Activated CD8-positive, alpha-beta T cell treated with anti-CD3 and anti-CD28 coated beads for 36 hours (primary cell): ENCODE results near the gene DGKG. TPM values are rescaled to one million over a fixed set of nuclear protein-coding genes. Genes with fewer than 3 reads are reported as not detected.

Experiments
- ATAC-seq: fragments of 200-7000 bp; cut with Tn5 transposase; one replicate; pipeline ENCODE4 v1.10.0; 2021; ENCODE audit warnings: mild to moderate bottlenecking, moderate library complexity
- CTCF ChIA-PET: fragments of 350-600 bp; sonication (Branson Sonifier 250); formaldehyde crosslinking; loops from one replicate; lab custom pipeline; 2021; ENCODE audit warnings: antibody characterized with exemption; lab: Charles Lee
- POLR2A ChIA-PET: fragments of 350-600 bp; sonication (Branson Sonifier 250); formaldehyde crosslinking; loops from one replicate; lab custom pipeline; 2021; ENCODE audit warnings: antibody characterized with exemption; lab: Charles Lee
- DNase-seq: peaks from one replicate; pipeline ENCODE4 v3.0.0-alpha.2; 2020
- H3K27ac Mint-ChIP-seq: one replicate; pipeline ENCODE4 v1.8.0; 2021; ENCODE audit warnings: mild to moderate bottlenecking, mixed read lengths
- H3K27me3 Mint-ChIP-seq: one replicate; pipeline ENCODE4 v1.8.0; 2021; ENCODE audit warnings: mixed read lengths
- H3K36me3 Mint-ChIP-seq: one replicate; pipeline ENCODE4 v1.8.0; 2021; ENCODE audit warnings: low read depth, mixed read lengths
- H3K4me1 Mint-ChIP-seq: one replicate; pipeline ENCODE4 v1.8.0; 2021; ENCODE audit warnings: low read depth, mixed read lengths
- H3K4me3 Mint-ChIP-seq: one replicate; pipeline ENCODE4 v1.8.0; 2021; ENCODE audit warnings: mild to moderate bottlenecking, moderate library complexity, mixed read lengths
- H3K9me3 Mint-ChIP-seq: one replicate; pipeline ENCODE4 v1.8.0; 2021; ENCODE audit warnings: mixed read lengths
- intact Hi-C: fragments of 100-400 bp; cut with micrococcal nuclease; formaldehyde crosslinking; loops from one replicate; pipeline ENCODE4 v1.10.0; 2022
- total RNA-seq, 2 experiments: library from RNA; stranded (reverse); gene quantifications; one replicate each; pipeline ENCODE4 v1.2.3, GENCODE V29; 2021
- TF ChIP-seq, protein P1 (sequence below): fragments of 200-600 bp; IDR thresholded peaks from one replicate; pipeline ENCODE4 v1.8.0; 2022; ENCODE audit warnings: antibody characterized with exemption, mild to moderate bottlenecking

DGKG gene
- total RNA-seq, 2 experiments from 2014 or later: 0.18 to 0.36 TPM

DNA sequence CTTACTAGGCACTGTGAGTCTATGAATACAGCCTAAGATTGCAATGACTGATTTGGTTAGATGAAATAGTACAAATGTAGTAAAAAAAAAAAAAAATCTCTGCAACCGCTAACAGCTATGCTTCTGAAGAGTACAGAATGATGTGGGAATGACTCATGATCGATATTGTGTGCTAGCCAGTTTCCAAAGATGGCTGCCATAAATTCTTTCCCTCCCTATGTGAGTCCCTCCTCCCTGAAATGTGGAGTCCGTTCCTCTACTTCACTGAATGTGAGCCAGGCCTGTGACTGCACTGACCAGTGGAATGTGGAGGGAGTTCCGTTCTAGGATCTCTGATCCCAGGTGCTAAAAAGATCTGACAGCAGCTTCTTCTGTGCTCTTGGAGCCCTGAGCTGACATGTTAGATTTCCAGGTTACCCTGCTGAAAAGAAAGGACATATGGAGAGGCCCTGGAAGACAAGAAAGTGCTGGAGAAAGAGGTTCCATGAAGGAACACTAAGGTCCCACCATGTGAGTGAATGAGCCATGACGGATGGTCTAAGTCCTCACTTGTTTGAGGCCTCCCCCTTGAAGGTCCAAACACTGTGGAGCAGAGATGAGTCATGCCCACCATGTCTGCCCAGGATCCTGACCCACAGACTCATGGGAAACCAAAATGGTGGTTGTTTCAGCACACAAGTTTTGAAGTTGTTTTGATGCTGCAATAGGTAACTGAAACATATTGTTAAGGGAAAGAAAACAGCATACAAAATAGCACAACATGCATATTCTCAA lies 46.3 kb downstream of the DGKG start:
- intact Hi-C loops: no loop called here
- Mint-ChIP-seq H3K4me1 (no peaks in the 10 kb centered on the region), H3K27ac (no peak overlapping the region), H3K4me3 (no peak overlapping the region), H3K36me3 (no peaks in the 10 kb centered on the region), H3K9me3 (no peaks in the 10 kb centered on the region), H3K27me3 (peaks cover 2% of the 10 kb centered on the region)
- ATAC-seq (no peak), DNase-seq (no peak)
- ChIA-PET POLR2A (no interaction called here), CTCF (no interaction called here)
- TF ChIP-seq, protein P1, sequence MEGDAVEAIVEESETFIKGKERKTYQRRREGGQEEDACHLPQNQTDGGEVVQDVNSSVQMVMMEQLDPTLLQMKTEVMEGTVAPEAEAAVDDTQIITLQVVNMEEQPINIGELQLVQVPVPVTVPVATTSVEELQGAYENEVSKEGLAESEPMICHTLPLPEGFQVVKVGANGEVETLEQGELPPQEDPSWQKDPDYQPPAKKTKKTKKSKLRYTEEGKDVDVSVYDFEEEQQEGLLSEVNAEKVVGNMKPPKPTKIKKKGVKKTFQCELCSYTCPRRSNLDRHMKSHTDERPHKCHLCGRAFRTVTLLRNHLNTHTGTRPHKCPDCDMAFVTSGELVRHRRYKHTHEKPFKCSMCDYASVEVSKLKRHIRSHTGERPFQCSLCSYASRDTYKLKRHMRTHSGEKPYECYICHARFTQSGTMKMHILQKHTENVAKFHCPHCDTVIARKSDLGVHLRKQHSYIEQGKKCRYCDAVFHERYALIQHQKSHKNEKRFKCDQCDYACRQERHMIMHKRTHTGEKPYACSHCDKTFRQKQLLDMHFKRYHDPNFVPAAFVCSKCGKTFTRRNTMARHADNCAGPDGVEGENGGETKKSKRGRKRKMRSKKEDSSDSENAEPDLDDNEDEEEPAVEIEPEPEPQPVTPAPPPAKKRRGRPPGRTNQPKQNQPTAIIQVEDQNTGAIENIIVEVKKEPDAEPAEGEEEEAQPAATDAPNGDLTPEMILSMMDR: no peak

DNA sequence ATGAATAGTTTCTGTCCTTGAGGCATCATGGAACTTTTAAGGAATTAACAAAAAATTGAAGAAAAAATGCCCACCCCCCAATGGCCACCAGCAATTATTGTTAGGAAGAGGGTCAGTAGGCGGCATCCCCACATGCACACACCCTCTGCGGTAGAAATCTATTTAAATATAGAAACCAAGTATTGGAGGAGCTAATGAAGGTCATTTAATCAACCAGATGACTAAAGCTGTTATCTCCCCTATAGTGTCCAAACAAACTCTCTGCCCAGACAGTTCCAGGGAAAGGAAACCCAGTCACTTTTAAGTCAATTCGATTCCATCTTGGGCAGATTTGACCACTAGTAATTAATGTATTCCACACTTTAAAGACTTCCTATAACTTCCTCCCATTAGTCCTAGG lies 47.1 kb downstream of the DGKG start:
- POLR2A ChIA-PET: no interaction called here
- TF ChIP-seq, protein P1: no peak
- CTCF ChIA-PET: no interaction called here
- no peaks in the 10 kb centered on the region for H3K4me1 Mint-ChIP-seq
- peaks cover 2% of the 10 kb centered on the region for H3K27me3 Mint-ChIP-seq
- no peaks in the 10 kb centered on the region for H3K36me3 Mint-ChIP-seq
- ATAC-seq (no peak), DNase-seq (no peak)
- no peak overlapping the region for H3K4me3 Mint-ChIP-seq
- H3K27ac Mint-ChIP-seq: no peak overlapping the region
- intact Hi-C loops: no loop called here
- H3K9me3 Mint-ChIP-seq: no peaks in the 10 kb centered on the region

DNA sequence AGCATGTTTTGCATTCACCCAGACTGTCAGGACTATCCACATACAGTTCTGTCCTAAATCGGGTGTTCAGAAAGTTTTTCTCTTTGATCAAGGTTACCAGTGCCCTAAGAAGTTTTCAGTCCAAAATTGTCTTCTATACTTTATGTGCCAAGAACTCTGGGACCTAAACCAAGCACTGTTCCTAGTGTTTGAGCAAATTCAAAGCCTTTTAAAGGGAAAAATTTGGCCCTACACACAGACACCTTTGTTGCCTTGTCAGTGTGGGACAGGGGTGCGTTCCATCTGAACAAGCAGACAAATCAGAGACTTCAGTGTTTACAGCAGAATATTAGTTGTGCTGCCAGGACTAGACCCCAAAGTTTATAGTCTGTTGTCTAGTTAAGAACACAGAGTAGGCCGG lies 50.6 kb downstream of the DGKG start:
- CTCF ChIA-PET: no interaction called here
- POLR2A ChIA-PET: no interaction called here
- H3K27me3 Mint-ChIP-seq: peaks cover 4% of the 10 kb centered on the region
- TF ChIP-seq, protein P1: no peak
- intact Hi-C loops: no loop called here
- DNase-seq (no peak), ATAC-seq (no peak)
- H3K27ac Mint-ChIP-seq: no peak overlapping the region
- H3K36me3 Mint-ChIP-seq: no peaks in the 10 kb centered on the region
- no peak overlapping the region for H3K4me3 Mint-ChIP-seq
- no peaks in the 10 kb centered on the region for H3K4me1 Mint-ChIP-seq
- no peaks in the 10 kb centered on the region for H3K9me3 Mint-ChIP-seq

DNA sequence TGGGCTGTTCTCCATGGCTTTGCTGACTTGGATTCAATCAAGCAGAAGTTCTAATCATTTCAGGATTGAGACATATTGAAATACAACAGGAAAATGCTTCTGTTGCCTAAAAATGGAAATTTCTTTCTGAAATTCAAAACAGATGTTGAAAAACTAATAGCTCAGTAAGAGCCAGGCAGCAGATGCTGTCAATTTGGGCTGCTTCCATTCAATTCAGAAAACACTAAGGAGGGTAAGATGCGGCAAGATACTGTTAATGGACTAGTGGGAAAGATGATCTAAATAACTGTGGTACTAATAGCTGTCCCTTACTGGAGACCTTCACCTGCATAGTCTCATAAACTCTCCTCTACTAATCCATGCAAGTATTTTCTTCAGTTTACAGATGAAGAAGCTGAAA lies 53.5 kb downstream of the DGKG start:
- no peak for ATAC-seq
- CTCF ChIA-PET: interaction anchor here (1.6 to 2.6 kb wide), 3 partner anchors 21 to 308 kb away, joined by 4 to 7 read pairs (median 7); no protein-coding TSS in a partner anchor

More for the DNA sequence above, 53.5 kb downstream of the DGKG start:
- POLR2A ChIA-PET: no interaction called here
- TF ChIP-seq, protein P1: no peak
- Mint-ChIP-seq H3K9me3 (no peaks in the 10 kb centered on the region), H3K27ac (no peak overlapping the region), H3K36me3 (no peaks in the 10 kb centered on the region), H3K27me3 (peaks cover 4% of the 10 kb centered on the region), H3K4me3 (no peak overlapping the region), H3K4me1 (no peaks in the 10 kb centered on the region)
- intact Hi-C loops: no loop called here
- no peak for DNase-seq
